Jurkat, Clone E6-1 (cell line): ENCODE data around the gene PAGE3. TPM values are rescaled to one million over a fixed set of nuclear protein-coding genes. Genes with fewer than 3 reads are reported as not detected.

Experiments used
- DNase-seq: peaks from one replicate; pipeline ENCODE4 v3.0.0-alpha.2; 2011; ENCODE audit warnings: low read depth, low spot score
- H3K4me3 ChIP-seq: 2 replicates; pipeline ENCODE4 v1.5.1; 2011; ENCODE audit warnings: mild to moderate bottlenecking, low read length, control low read depth, moderate library complexity
- polyA plus RNA-seq: library from polyadenylated mRNA; unstranded; fragments of >200 nt; gene quantifications from one replicate; pipeline ENCODE4 v1.2.1, GENCODE V29; 2012; ENCODE audit warnings: missing spikeins; ENCODE audit not compliant: insufficient read length, insufficient read depth

The PAGE3 gene, protein sequence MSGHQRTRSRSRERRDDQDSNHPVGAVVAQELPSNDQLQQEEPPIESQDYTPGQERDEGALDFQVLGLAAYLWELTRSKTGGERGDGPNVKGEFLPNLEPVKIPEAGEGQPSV
- not detected for polyA plus RNA-seq

DNA sequence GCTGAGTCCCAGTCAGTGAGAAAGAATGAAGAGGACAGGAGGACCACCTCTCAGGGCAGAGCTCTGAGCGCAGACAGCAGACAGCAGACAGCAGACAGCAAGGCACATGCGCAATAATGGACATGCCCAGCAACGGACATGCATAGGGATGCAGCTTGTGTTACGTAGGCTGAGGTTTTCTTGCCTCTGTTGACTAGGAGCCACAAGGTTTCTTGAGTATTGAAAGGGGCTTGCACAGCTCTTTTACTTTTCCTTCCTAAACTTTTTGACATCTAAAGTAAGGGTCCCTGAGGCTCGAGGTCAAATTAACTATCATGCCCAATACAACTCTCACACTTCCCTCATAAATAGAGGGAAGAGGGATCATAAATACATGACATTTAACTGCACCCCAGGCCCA, at the start of gene PAGE3:
Gene PAGE3, minus strand, starts transcription at position 101 of the 400 bp plus-strand sequence. CDS start 1,013 bp downstream, outside the sequence.
- H3K4me3 ChIP-seq = no peak within 1 kb of the TSS
- DNase-seq = no peak

DNA sequence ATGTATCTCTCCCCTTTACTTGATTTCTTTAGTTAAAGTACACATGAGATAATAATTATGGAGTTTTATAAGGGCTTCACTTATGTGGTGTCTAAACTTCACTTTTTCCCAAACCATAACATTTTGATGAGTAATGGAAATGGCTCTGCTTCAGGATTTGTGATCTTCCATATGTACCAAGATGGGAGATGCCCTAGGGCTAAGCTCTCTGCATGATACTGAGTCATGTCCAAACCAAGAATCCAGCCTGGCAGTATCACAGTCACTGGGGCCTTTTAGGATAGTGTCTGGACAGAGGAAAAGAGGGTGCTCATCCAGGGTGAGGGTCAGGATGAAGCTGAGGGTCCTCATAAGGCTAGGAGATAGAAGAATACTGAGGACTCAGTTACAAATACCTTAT, 47.9 kb upstream of the PAGE3 start:
- H3K4me3 ChIP-seq = no peak overlapping the region
- DNase-seq = no peak

GRCh38 chrX:55290963-55291362, 26.2 kb upstream of the PAGE3 start:
- H3K4me3 ChIP-seq = no peak overlapping the region
- DNase-seq = no peak

GRCh38 chrX:55279832-55280231, 15.1 kb upstream of the PAGE3 start:
- peak; percentile 0 for DNase-seq
- no peak overlapping the region for H3K4me3 ChIP-seq

DNA sequence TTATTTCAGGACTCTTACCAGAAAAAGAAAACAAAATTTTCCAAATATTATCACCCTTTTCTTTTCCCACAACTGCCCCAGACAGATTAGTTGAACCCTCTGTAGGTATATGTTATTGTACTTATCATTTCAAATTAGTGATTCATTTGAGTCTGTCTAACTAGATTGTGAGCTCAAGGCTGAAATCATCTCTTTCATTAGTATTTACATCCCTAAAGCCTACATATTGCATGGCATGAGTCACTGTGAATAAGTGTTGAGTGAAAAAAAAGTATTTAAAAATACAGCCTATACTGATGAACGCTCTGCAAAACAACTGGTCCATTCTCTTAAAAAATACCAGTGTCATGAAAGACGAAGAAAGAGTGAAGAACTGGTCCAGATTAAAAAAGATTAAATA, 3.9 kb downstream of the PAGE3 start:
- no peak overlapping the region for H3K4me3 ChIP-seq
- DNase-seq = no peak

DNA sequence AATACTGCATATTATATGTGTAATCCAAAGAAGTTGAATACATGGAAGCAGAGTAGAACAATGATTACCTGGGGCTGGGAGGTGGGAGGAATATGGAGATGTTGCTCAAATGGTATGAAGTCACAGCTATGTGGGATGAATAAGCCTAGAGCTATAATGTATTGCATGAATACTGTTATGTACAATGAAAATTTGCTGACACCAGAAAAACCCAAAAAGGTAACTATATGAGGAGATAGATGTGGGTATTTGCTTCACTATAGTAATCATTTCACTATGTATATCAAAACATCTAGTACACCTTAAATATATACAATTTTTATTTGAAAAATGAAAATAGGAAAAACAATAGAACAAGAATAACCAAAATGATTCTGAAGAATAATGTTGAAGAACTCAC, 11.2 kb downstream of the PAGE3 start:
- H3K4me3 ChIP-seq = no peak overlapping the region
- DNase-seq = no peak

- DNase-seq = no peak
- no peak overlapping the region for H3K4me3 ChIP-seq
These were observed 23.9 kb downstream of the PAGE3 start for GRCh38 chrX:55240788-55241340.

GRCh38 chrX:55220119-55220794, 44.5 kb downstream of the PAGE3 start, which contains the start of gene PAGE5:
PAGE5 (plus strand) TSS chrX:55220346; CDS start chrX:55221383, 1,037 bp downstream.
- no peak within 1 kb of the TSS for H3K4me3 ChIP-seq
- DNase-seq = peak; percentile 42

GRCh38 chrX:55213381-55213780, 51.3 kb downstream of the PAGE3 start:
- DNase-seq = no peak
- H3K4me3 ChIP-seq = no peak overlapping the region

- no peak for DNase-seq
These were observed 53.6 kb downstream of the PAGE3 start for GRCh38 chrX:55210931-55211677.

More at GRCh38 chrX:55210931-55211677, 53.6 kb downstream of the PAGE3 start:
- no peak overlapping the region for H3K4me3 ChIP-seq
